Activated T-cell treated with anti-CD3 and anti-CD28 coated beads for 48 hours (primary cell): ENCODE data around the gene C1QTNF5.
"Not testable (repeated sequence)": the region's sequence is repeated elsewhere in the genome, so short reads cannot be mapped to it uniquely, and the experiment has no call there.

Experiments used
- DNase-seq: peaks from one replicate; pipeline ENCODE4 v3.0.0-alpha.2; 2020; ENCODE audit warnings: low read depth

C1QTNF5 gene

GRCh38 chr11:119340335-119341221 is at the start of gene C1QTNF5:
TSS of gene C1QTNF5 (minus strand) at chr11:119340883. CDS start at chr11:119340397, 486 bp downstream.
- DNase-seq, result no peak

- DNase-seq, result no peak
These were observed 49.0 kb upstream of the C1QTNF5 start for GRCh38 chr11:119389611-119390254.

GRCh38 chr11:119388103-119388502 is 47.4 kb upstream of the C1QTNF5 start:
- no peak for DNase-seq

- no peak for DNase-seq
These were observed 43.6 kb upstream of the C1QTNF5 start for GRCh38 chr11:119384332-119384731.

- DNase-seq, result not testable (repeated sequence)
These were observed 41.8 kb upstream of the C1QTNF5 start for GRCh38 chr11:119382513-119382912.

- DNase-seq, result no peak
These were observed 41.4 kb upstream of the C1QTNF5 start for GRCh38 chr11:119382101-119382500.

- DNase-seq, result peak; percentile 98
These were observed 40.7 kb upstream of the C1QTNF5 start, which contains the start of gene USP2 for GRCh38 chr11:119381181-119381988. TSS of gene USP2 (minus strand) at chr11:119381690. CDS start at chr11:119373480, 8,210 bp downstream.

GRCh38 chr11:119380827-119381180 is 40.1 kb upstream of the C1QTNF5 start:
- DNase-seq, result no peak

- DNase-seq, result no peak
These were observed 39.6 kb upstream of the C1QTNF5 start for GRCh38 chr11:119380160-119380826.

GRCh38 chr11:119378851-119379465 is 38.3 kb upstream of the C1QTNF5 start:
- DNase-seq, result no peak

GRCh38 chr11:119377961-119378667 is 37.4 kb upstream of the C1QTNF5 start:
- no peak for DNase-seq

- DNase-seq, result no peak
These were observed 36.6 kb upstream of the C1QTNF5 start for GRCh38 chr11:119377112-119377901.

GRCh38 chr11:119376197-119376847 is 35.6 kb upstream of the C1QTNF5 start:
- DNase-seq, result no peak

GRCh38 chr11:119375337-119376196 is 34.9 kb upstream of the C1QTNF5 start:
- DNase-seq, result no peak

- DNase-seq, result no peak
These were observed 34.1 kb upstream of the C1QTNF5 start for GRCh38 chr11:119374632-119375336.

GRCh38 chr11:119373921-119374631 is 33.4 kb upstream of the C1QTNF5 start:
- DNase-seq, result peak; percentile 47
